IPS DF 6.9 (cell line): ENCODE measurements around the gene ZDHHC8.

Source experiments
- DNase-seq: peaks from one replicate; pipeline ENCODE4 v3.0.0-alpha.2; 2013; ENCODE audit warnings: low read depth, low spot score
- H3K27ac ChIP-seq: one replicate; pipeline ENCODE4 v1.5.1; 2013; ENCODE audit warnings: low read length, control low read depth
- H3K27me3 ChIP-seq: 2 replicates; pipeline ENCODE4 v1.6.1; 2013; ENCODE audit warnings: mild to moderate bottlenecking, low read length; ENCODE audit not compliant: control insufficient read depth, insufficient read depth
- H3K36me3 ChIP-seq: 2 replicates; pipeline ENCODE4 v1.6.1; 2013; ENCODE audit warnings: low read length; ENCODE audit not compliant: control insufficient read depth, insufficient read depth
- H3K4me1 ChIP-seq: 2 replicates; pipeline ENCODE4 v1.6.1; 2013; ENCODE audit warnings: low read length; ENCODE audit not compliant: control insufficient read depth, insufficient read depth
- H3K4me3 ChIP-seq: 2 replicates; pipeline ENCODE4 v1.5.1; 2013; ENCODE audit warnings: mild to moderate bottlenecking, low read length
- H3K9me3 ChIP-seq: 2 replicates; pipeline ENCODE4 v1.6.1; 2013; ENCODE audit warnings: low read length, inconsistent platforms; ENCODE audit not compliant: control insufficient read depth, insufficient read depth
- WGBS: extraction: QIAGEN DNeasy Blood & Tissue Kit; methylation state at CpG from one replicate; pipeline ENCODE4 v1.1.7; 2013; ENCODE audit warnings: mixed read lengths, missing lambda C conversion rate; ENCODE audit not compliant: insufficient read length, insufficient coverage; 5-methylcytosine and 5-hydroxymethylcytosine counted together

ZDHHC8 gene

GRCh38 chr22:20126284-20127029, 5.1 kb upstream of the ZDHHC8 start:
- no peaks in the 10 kb centered on the region for H3K9me3 ChIP-seq
- H3K4me1 ChIP-seq, result no peaks in the 10 kb centered on the region
- H3K4me3 ChIP-seq, result no peak overlapping the region
- WGBS, result no CpG with 5 or more reads among the region's 19 CpGs
- no peak for DNase-seq
- H3K27ac ChIP-seq, result no peak overlapping the region
- H3K27me3 ChIP-seq, result no peaks in the 10 kb centered on the region
- H3K36me3 ChIP-seq, result peaks cover 54% of the 10 kb centered on the region

- H3K27ac ChIP-seq, result no peak overlapping the region
- H3K4me1 ChIP-seq, result peaks cover under 1% of the 10 kb centered on the region; the same call in 1 of the 2 replicates
- H3K9me3 ChIP-seq, result no peaks in the 10 kb centered on the region
- H3K4me3 ChIP-seq, result no peak overlapping the region
- H3K27me3 ChIP-seq, result no peaks in the 10 kb centered on the region
- no peak for DNase-seq
- WGBS, result no CpG with 5 or more reads among the region's 15 CpGs
- H3K36me3 ChIP-seq, result peaks cover 44% of the 10 kb centered on the region
Measured at GRCh38 chr22:20127318-20127868, 4.2 kb upstream of the ZDHHC8 start.

GRCh38 chr22:20127869-20128618, 3.6 kb upstream of the ZDHHC8 start:
- no CpG with 5 or more reads among the region's 17 CpGs for WGBS
- no peaks in the 10 kb centered on the region for H3K9me3 ChIP-seq
- no peak for DNase-seq
- H3K4me3 ChIP-seq, result no peak overlapping the region
- H3K27ac ChIP-seq, result no peak overlapping the region
- H3K4me1 ChIP-seq, result peaks cover 4% of the 10 kb centered on the region; the same call in 1 of the 2 replicates
- H3K27me3 ChIP-seq, result no peaks in the 10 kb centered on the region
- peaks cover 39% of the 10 kb centered on the region for H3K36me3 ChIP-seq

- H3K36me3 ChIP-seq, result peaks cover 36% of the 10 kb centered on the region
- WGBS, result no CpG with 5 or more reads among the region's 2 CpGs
- H3K4me3 ChIP-seq, result no peak overlapping the region
- no peaks in the 10 kb centered on the region for H3K27me3 ChIP-seq
- H3K27ac ChIP-seq, result no peak overlapping the region
- DNase-seq, result no peak
- peaks cover 4% of the 10 kb centered on the region; the same call in 1 of the 2 replicates for H3K4me1 ChIP-seq
- H3K9me3 ChIP-seq, result no peaks in the 10 kb centered on the region
Measured at GRCh38 chr22:20128619-20128901, 3.0 kb upstream of the ZDHHC8 start.

- no peaks in the 10 kb centered on the region for H3K27me3 ChIP-seq
- WGBS, result no CpG with 5 or more reads among the region's 18 CpGs
- no peak overlapping the region for H3K4me3 ChIP-seq
- no peak for DNase-seq
- no peak overlapping the region for H3K27ac ChIP-seq
- no peaks in the 10 kb centered on the region for H3K9me3 ChIP-seq
- peaks cover 32% of the 10 kb centered on the region for H3K36me3 ChIP-seq
- H3K4me1 ChIP-seq, result peaks cover 4% of the 10 kb centered on the region; the same call in 1 of the 2 replicates
Measured at GRCh38 chr22:20128902-20129746, 2.5 kb upstream of the ZDHHC8 start.

GRCh38 chr22:20129747-20130014, 1.9 kb upstream of the ZDHHC8 start:
- no peaks in the 10 kb centered on the region for H3K27me3 ChIP-seq
- H3K4me3 ChIP-seq, result no peak overlapping the region
- peaks cover 4% of the 10 kb centered on the region; the same call in 1 of the 2 replicates for H3K4me1 ChIP-seq
- H3K9me3 ChIP-seq, result no peaks in the 10 kb centered on the region
- WGBS, result no CpG with 5 or more reads among the region's 3 CpGs
- DNase-seq, result no peak
- no peak overlapping the region for H3K27ac ChIP-seq
- peaks cover 26% of the 10 kb centered on the region for H3K36me3 ChIP-seq

GRCh38 chr22:20130319-20130718, 1.3 kb upstream of the ZDHHC8 start:
- peaks cover 4% of the 10 kb centered on the region; the same call in 1 of the 2 replicates for H3K4me1 ChIP-seq
- H3K27ac ChIP-seq, result no peak overlapping the region
- no CpG with 5 or more reads among the region's 3 CpGs for WGBS
- DNase-seq, result no peak
- H3K4me3 ChIP-seq, result no peak overlapping the region
- peaks cover 20% of the 10 kb centered on the region for H3K36me3 ChIP-seq
- no peaks in the 10 kb centered on the region for H3K9me3 ChIP-seq
- no peaks in the 10 kb centered on the region for H3K27me3 ChIP-seq

GRCh38 chr22:20130731-20131596, 640 bp upstream of the ZDHHC8 start:
- H3K4me3 ChIP-seq, result peak overlapping the region; percentile 83; the same call in 1 of the 2 replicates
- WGBS, result no CpG with 5 or more reads among the region's 70 CpGs
- H3K27ac ChIP-seq, result no peak overlapping the region
- H3K4me1 ChIP-seq, result peaks cover 4% of the 10 kb centered on the region; the same call in 1 of the 2 replicates
- no peaks in the 10 kb centered on the region for H3K9me3 ChIP-seq
- H3K36me3 ChIP-seq, result peaks cover 13% of the 10 kb centered on the region
- DNase-seq, result no peak
- H3K27me3 ChIP-seq, result no peaks in the 10 kb centered on the region

- Histone ChIP-seq H3K27me3 (no peaks in the 10 kb centered on the region), H3K4me3 (peak overlapping the region; percentile 61; the same call in 1 of the 2 replicates), H3K4me1 (peaks cover 4% of the 10 kb centered on the region; the same call in 1 of the 2 replicates), H3K36me3 (peaks cover 5% of the 10 kb centered on the region; the same call in 1 of the 2 replicates), H3K9me3 (no peaks in the 10 kb centered on the region), H3K27ac (no peak overlapping the region)
- WGBS, result no CpG with 5 or more reads among the region's 72 CpGs
- DNase-seq, result no peak
Measured at GRCh38 chr22:20131859-20132685, 468 bp downstream of the ZDHHC8 start.
